BLaER1 treated with 17β-estradiol and CSF1 and Interleukin-3, amounts not matched to agents 10 nM and 100 nM (cell line): Measurements from ENCODE around the gene TFDP1.

Experiments used
- H3K27ac ChIP-seq, 11 experiments: shearing (Covaris generic); formaldehyde crosslinking; 2 replicates each; pipeline ENCODE4 v1.8.1; 2022
- H3K27me3 ChIP-seq, 11 experiments: shearing (Covaris generic); formaldehyde crosslinking; 2 replicates each; pipeline ENCODE4 v1.8.1; 2022
- H3K36me3 ChIP-seq, 11 experiments: shearing (Covaris generic); formaldehyde crosslinking; 2 replicates each; pipeline ENCODE4 v1.8.1; 2022
- H3K4me1 ChIP-seq, 10 experiments: shearing (Covaris generic); formaldehyde crosslinking; 2 replicates each; pipeline ENCODE4 v1.8.1; 2022
- H3K4me2 ChIP-seq, 11 experiments: shearing (Covaris generic); formaldehyde crosslinking; 2 replicates each; pipeline ENCODE4 v1.8.1; 2022
- H3K4me3 ChIP-seq, 10 experiments: shearing (Covaris generic); formaldehyde crosslinking; 2 replicates each; pipeline ENCODE4 v1.8.1; 2022
- H3K9ac ChIP-seq, 11 experiments: shearing (Covaris generic); formaldehyde crosslinking; 2 replicates each; pipeline ENCODE4 v1.8.1; 2022
- H3K9me3 ChIP-seq, 11 experiments: shearing (Covaris generic); formaldehyde crosslinking; replicated peaks in 1 of 11; 2 replicates each; pipeline ENCODE4 v1.8.1; 2022
- H4K20me1 ChIP-seq, 11 experiments: shearing (Covaris generic); formaldehyde crosslinking; 2 replicates each; pipeline ENCODE4 v1.8.1; 2022
- Cebpa-rat ChIP-seq, 11 experiments: shearing (Covaris generic); IDR thresholded peaks; 2 replicates each; pipeline ENCODE4 v1.8.1; 2022

Gene TFDP1

DNA sequence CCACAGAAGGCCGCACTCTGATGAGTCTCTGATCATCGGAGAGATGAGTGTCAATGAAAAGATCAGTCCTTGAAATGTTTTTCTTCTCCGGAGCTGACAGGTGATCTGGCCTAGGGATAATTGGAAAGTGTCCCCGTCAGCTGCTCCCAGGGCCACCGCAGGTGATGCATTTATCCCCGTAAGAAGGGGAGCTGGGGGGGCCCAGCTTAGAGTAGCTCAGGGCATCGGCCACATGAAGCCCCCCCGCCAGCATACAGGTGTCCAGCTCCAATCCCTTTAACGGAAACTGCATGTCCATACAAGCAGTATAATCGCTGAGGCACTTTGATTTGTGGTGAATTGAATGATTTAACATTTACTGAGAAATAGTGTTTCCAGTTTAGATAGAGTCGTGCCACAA is 45.7 kb downstream of the TFDP1 start:
- peaks cover 0 to 4% (median 0%) of the 10 kb centered on the region in 10 experiments; a peak in 2 of 20 replicates for H3K4me1 ChIP-seq
- H3K36me3 ChIP-seq = peaks cover 77 to 99% (median 94%) of the 10 kb centered on the region in 11 experiments
- H3K4me3 ChIP-seq = no peak overlapping the region
- H3K9ac ChIP-seq = no peak overlapping the region
- no peak for TF ChIP-seq Cebpa-rat (IDR thresholded peaks at IDR 0.05)
- no peak overlapping the region for H3K4me2 ChIP-seq
- no peaks in the 10 kb centered on the region for H3K9me3 ChIP-seq
- no peaks in the 10 kb centered on the region for H3K27me3 ChIP-seq
- no peak overlapping the region for H3K27ac ChIP-seq
- peaks cover 25 to 99% (median 86%) of the 10 kb centered on the region in 11 experiments; a peak in 21 of 22 replicates for H4K20me1 ChIP-seq

DNA sequence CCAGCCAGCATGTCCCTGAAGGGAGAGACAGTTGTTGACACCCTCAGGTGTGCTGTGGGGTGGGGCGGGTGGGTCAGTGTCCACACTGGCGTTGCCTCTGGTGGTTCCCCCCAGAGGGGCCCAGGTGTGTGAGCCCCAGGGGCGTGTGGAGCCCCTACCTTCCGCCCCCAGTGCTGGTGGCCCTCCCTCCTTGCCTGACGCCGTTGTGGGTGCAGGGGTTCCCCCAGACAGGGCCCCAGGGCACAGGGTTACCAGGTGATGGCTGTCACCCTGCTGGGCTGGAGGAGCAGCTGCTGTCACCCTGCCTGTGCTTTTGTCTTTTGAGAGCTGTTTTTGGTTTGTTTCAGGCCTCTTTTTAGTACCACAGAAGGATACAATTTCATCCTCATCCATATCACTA is 46.3 kb downstream of the TFDP1 start:
- H3K27ac ChIP-seq = no peak overlapping the region
- TF ChIP-seq Cebpa-rat (IDR thresholded peaks at IDR 0.05) = no peak
- H3K4me1 ChIP-seq = peaks cover 0 to 3% (median 0%) of the 10 kb centered on the region in 10 experiments; a peak in 2 of 20 replicates
- no peak overlapping the region for H3K4me2 ChIP-seq
- H3K9me3 ChIP-seq = no peaks in the 10 kb centered on the region
- peaks cover 82 to 99% (median 94%) of the 10 kb centered on the region in 11 experiments for H3K36me3 ChIP-seq
- peaks cover 25 to 99% (median 87%) of the 10 kb centered on the region in 11 experiments; a peak in 21 of 22 replicates for H4K20me1 ChIP-seq
- H3K4me3 ChIP-seq = no peak overlapping the region
- no peak overlapping the region for H3K9ac ChIP-seq
- no peaks in the 10 kb centered on the region for H3K27me3 ChIP-seq

DNA sequence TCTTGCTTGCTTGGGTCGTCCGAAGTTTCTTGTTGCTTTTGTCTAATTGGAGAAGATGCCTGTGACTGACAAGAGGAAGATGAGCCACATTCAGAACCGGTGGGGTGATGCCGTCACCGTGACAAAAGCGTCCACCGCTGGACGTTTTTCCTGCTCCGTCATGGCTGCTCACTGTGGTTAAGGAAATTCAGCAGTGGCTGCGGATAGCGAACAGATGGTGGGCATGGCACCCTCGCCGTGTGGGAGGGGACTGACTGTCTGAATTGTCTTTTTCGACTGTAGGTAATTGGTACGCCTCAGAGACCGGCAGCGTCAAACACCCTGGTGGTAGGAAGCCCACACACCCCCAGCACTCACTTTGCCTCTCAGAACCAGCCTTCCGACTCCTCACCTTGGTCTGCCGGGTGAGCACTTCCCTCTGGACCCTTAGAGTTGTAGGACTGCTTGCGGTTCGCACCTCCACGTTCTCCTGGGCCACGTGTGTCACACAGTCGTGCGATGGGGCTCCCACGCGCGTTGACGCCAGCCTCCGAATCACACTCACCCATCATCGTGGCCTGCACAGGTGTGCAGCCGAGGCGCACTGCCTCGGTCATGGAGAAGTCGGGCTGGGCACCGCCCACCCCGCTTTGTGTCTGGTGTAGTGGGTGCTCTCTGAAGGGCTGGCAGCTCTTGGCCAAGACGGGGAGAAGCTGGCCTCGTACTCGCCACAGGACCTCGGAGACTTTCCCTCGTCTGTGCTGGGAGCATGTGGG is 47.0 kb downstream of the TFDP1 start:
- Histone ChIP-seq H3K9ac (no peak overlapping the region), H3K36me3 (peaks cover 89 to 100% (median 98%) of the 10 kb centered on the region in 11 experiments), H3K4me3 (no peak overlapping the region), H3K27ac (no peak overlapping the region), H3K27me3 (no peaks in the 10 kb centered on the region), H3K4me1 (peaks cover 0 to 3% (median 0%) of the 10 kb centered on the region in 10 experiments; a peak in 1 of 20 replicates), H3K9me3 (no peaks in the 10 kb centered on the region), H3K4me2 (no peak overlapping the region), H4K20me1 (peaks cover 25 to 99% (median 82%) of the 10 kb centered on the region in 11 experiments; a peak in 21 of 22 replicates)
- no peak for TF ChIP-seq Cebpa-rat (IDR thresholded peaks at IDR 0.05)

DNA sequence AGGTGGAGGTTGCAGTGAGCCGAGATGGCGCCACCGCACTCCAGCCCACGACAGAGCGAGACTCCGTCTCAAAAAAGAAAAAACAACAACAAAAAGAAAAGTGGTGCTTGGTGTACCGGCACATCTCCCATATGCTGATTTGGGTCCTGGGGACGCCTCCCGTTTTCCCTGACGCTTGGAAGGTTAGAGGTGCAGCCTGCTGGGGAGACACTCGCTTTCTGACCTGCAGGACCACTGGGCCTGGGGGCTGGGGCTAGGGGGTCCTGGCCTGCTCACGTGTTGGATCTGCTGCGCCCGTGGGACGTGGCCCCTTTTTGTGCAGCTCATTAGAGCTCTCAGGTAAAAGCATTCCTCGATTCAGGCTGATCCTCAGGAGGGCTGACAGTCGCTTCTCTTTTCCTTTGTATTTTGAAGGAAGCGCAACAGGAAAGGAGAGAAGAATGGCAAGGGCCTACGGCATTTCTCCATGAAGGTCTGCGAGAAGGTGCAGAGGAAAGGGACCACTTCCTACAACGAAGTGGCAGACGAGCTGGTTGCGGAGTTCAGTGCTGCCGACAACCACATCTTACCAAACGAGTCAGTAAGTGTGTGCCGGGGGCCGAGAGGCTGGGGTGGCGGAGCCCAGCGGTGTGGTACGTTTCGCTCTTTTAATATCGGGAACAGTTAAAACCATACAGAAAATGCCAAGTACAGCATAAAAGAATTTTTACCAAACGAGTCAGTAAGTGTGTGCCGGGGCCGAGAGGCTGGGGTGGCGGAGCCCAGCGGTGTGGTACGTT is 48.3 kb downstream of the TFDP1 start:
- peaks cover 0 to 3% (median 0%) of the 10 kb centered on the region in 10 experiments; a peak in 1 of 20 replicates for H3K4me1 ChIP-seq
- no peaks in the 10 kb centered on the region for H3K27me3 ChIP-seq
- peaks cover 94 to 100% (median 98%) of the 10 kb centered on the region in 11 experiments for H3K36me3 ChIP-seq
- H3K4me2 ChIP-seq = no peak overlapping the region
- TF ChIP-seq Cebpa-rat (IDR thresholded peaks at IDR 0.05) = no peak
- H3K27ac ChIP-seq = no peak overlapping the region
- H3K4me3 ChIP-seq = no peak overlapping the region
- peaks cover 20 to 99% (median 76%) of the 10 kb centered on the region in 11 experiments; a peak in 21 of 22 replicates for H4K20me1 ChIP-seq
- no peaks in the 10 kb centered on the region for H3K9me3 ChIP-seq
- H3K9ac ChIP-seq = no peak overlapping the region

DNA sequence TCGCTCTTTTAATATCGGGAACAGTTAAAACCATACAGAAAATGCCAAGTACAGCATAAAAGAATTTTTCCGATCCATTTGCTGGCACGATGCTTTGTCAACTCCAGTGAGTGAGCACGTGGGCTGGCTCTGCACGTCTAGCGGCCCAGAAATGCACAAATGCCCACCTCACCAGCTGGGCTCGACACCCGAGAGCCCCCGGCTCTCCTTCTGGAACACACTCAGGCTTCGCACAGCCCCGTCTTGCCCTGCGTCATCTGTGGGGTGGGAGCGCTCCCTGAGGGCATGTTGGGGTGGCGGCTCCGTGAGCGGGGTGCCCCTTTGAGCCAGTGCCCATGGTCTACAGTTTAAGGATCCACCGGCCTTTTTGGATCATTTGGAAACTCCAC is 48.9 kb downstream of the TFDP1 start:
- H3K36me3 ChIP-seq = peaks cover 95 to 100% (median 98%) of the 10 kb centered on the region in 11 experiments
- peaks cover 0 to 3% (median 0%) of the 10 kb centered on the region in 10 experiments; a peak in 1 of 20 replicates for H3K4me1 ChIP-seq
- H3K9me3 ChIP-seq = no peaks in the 10 kb centered on the region
- H4K20me1 ChIP-seq = peaks cover 14 to 93% (median 70%) of the 10 kb centered on the region in 11 experiments; a peak in 21 of 22 replicates
- no peaks in the 10 kb centered on the region for H3K27me3 ChIP-seq
- TF ChIP-seq Cebpa-rat (IDR thresholded peaks at IDR 0.05) = no peak
- H3K27ac ChIP-seq = no peak overlapping the region
- no peak overlapping the region for H3K9ac ChIP-seq
- H3K4me2 ChIP-seq = no peak overlapping the region
- H3K4me3 ChIP-seq = no peak overlapping the region

DNA sequence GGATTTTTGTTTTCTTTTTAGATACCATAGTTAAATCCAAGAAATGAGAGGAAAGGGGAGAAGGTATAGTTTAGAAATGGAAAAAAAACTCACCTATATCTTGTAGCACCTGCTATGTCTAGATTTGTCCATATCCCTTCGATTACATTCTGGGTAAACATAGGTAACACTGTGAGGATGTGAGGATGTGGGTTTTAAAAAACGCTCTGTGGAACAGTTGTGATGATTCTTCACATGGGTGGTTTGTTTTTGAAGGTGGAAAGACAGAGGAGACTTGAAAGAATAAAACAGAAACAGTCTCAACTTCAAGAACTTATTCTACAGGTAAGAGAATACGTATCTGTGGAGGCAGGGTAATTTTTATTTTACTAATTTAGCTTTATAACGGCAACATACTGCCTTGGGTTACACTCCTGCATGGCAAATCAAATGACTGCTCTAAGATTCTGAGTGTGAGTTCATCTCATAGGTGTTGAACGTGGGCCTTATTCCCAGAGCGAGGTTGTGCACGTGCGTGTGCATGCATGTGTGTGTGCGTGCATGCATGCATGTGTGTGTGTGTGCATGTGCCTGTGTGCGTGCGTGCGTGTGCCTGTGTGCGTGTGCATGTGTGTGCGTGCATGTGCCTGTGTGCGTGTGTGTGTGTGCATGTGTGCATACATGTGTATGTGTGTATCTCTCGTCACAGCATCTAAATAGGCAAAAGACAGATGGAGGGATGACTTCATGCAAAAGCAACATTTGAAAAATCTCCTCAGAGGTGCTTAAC is 49.9 kb downstream of the TFDP1 start:
- Histone ChIP-seq H3K27ac (no peak overlapping the region), H3K4me1 (no peaks in the 10 kb centered on the region), H3K9me3 (no peaks in the 10 kb centered on the region), H3K9ac (no peak overlapping the region), H3K4me3 (no peak overlapping the region), H3K36me3 (peaks cover 95 to 100% (median 98%) of the 10 kb centered on the region in 11 experiments), H3K4me2 (no peak overlapping the region), H4K20me1 (peaks cover 5 to 84% (median 60%) of the 10 kb centered on the region in 11 experiments; a peak in 21 of 22 replicates), H3K27me3 (no peaks in the 10 kb centered on the region)
- no peak for TF ChIP-seq Cebpa-rat (IDR thresholded peaks at IDR 0.05)

DNA sequence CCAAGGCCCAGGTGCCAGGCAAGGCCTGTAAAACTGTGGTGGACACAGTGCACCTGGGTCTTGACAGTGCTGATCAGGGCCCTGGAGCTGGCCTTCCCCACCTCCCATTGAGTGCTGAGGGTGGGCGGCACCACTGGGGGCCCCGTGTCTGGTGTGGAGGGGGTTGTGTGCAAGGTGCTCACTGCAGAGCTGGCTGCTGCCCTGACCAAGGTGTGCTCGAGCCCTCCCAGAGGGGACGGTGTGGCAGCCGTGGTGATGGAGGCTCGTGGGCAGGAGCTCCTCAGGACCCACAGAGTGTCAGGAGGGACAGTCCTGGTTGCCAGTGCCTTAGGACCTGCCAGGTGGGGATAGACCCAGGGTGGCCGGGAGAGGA is 50.5 kb downstream of the TFDP1 start:
- no peaks in the 10 kb centered on the region for H3K4me1 ChIP-seq
- no peak overlapping the region for H3K4me3 ChIP-seq
- H3K27ac ChIP-seq = no peak overlapping the region
- peaks cover 0 to 84% (median 57%) of the 10 kb centered on the region in 11 experiments; a peak in 21 of 22 replicates for H4K20me1 ChIP-seq
- H3K9ac ChIP-seq = no peak overlapping the region
- no peak for TF ChIP-seq Cebpa-rat (IDR thresholded peaks at IDR 0.05)
- H3K4me2 ChIP-seq = no peak overlapping the region
- H3K9me3 ChIP-seq = peaks cover 0 to 4% (median 0%) of the 10 kb centered on the region in 11 experiments; a peak in 2 of 22 replicates
- H3K36me3 ChIP-seq = peaks cover 95 to 100% (median 98%) of the 10 kb centered on the region in 11 experiments
- H3K27me3 ChIP-seq = no peaks in the 10 kb centered on the region

DNA sequence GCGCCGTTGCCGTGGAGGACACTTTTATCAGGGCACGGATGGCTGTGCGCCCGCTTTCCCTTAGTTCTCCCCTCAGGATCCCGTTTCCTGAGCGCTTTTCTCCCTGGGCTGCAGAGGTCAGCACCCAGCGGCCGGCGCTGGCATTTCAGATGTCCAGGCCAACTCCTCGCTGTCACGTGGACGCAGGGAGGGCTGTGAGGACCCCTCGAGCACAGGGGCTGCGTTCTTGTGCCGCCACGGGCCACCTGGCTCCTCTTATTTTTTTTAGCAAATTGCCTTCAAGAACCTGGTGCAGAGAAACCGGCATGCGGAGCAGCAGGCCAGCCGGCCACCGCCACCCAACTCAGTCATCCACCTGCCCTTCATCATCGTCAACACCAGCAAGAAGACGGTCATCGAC is 51.2 kb downstream of the TFDP1 start:
- H3K9ac ChIP-seq = no peak overlapping the region
- H3K4me2 ChIP-seq = no peak overlapping the region
- H3K36me3 ChIP-seq = peaks cover 97 to 100% (median 100%) of the 10 kb centered on the region in 11 experiments
- peaks cover 0 to 4% (median 0%) of the 10 kb centered on the region in 11 experiments; a peak in 2 of 22 replicates for H3K9me3 ChIP-seq
- no peaks in the 10 kb centered on the region for H3K4me1 ChIP-seq
- peaks cover 0 to 79% (median 52%) of the 10 kb centered on the region in 11 experiments; a peak in 18 of 22 replicates for H4K20me1 ChIP-seq
- H3K4me3 ChIP-seq = no peak overlapping the region
- TF ChIP-seq Cebpa-rat (IDR thresholded peaks at IDR 0.05) = no peak
- no peak overlapping the region for H3K27ac ChIP-seq
- H3K27me3 ChIP-seq = no peaks in the 10 kb centered on the region
